ENCODE measurements around the gene MLNR. TPM values are rescaled to one million over a fixed set of nuclear protein-coding genes. Genes with fewer than 3 reads are reported as not detected.

MLNR gene, protein sequence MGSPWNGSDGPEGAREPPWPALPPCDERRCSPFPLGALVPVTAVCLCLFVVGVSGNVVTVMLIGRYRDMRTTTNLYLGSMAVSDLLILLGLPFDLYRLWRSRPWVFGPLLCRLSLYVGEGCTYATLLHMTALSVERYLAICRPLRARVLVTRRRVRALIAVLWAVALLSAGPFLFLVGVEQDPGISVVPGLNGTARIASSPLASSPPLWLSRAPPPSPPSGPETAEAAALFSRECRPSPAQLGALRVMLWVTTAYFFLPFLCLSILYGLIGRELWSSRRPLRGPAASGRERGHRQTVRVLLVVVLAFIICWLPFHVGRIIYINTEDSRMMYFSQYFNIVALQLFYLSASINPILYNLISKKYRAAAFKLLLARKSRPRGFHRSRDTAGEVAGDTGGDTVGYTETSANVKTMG
- total RNA-seq (2014; rRNA removed; shearing (Covaris generic)) = 0.24 TPM in 1 of 2 replicates, not detected in the other
- 0.08 and 0.52 TPM in 2 replicates for polyA plus RNA-seq (2015; cell fraction: cytosol; rRNA removed)
- polyA plus RNA-seq (2015; cell fraction: nucleus; rRNA removed) = not detected in 2 replicates

DNA sequence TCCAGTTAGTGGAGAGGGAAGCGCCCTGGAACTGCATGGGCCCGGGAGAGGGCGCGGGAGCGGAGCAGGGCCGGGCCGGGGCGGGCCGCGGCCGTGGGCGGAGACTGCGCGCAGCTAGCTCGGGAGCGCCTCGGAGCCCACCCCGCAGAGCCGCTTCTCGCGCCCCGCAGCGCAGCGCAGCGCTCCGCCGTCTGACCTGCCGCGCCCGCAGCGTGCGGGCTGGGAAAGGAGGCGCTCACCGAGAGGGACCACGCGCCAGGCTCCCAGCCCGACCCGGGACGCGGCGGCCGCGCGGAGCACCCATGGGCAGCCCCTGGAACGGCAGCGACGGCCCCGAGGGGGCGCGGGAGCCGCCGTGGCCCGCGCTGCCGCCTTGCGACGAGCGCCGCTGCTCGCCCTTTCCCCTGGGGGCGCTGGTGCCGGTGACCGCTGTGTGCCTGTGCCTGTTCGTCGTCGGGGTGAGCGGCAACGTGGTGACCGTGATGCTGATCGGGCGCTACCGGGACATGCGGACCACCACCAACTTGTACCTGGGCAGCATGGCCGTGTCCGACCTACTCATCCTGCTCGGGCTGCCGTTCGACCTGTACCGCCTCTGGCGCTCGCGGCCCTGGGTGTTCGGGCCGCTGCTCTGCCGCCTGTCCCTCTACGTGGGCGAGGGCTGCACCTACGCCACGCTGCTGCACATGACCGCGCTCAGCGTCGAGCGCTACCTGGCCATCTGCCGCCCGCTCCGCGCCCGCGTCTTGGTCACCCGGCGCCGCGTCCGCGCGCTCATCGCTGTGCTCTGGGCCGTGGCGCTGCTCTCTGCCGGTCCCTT lies at the start of gene MLNR:
TSS of gene MLNR (plus strand) at position 303 of the 820 bp plus-strand sequence. CDS start at position 303, 0 bp downstream.
- DNase-seq (ENCODE audit: low read depth, low spot score) = peak; percentile 32
- in situ Hi-C loops (cut with HindIII; ENCODE audit: low pct_unique_long_range_greater_than_20kb, low sequenced_read_pairs) = no loop called here

DNA sequence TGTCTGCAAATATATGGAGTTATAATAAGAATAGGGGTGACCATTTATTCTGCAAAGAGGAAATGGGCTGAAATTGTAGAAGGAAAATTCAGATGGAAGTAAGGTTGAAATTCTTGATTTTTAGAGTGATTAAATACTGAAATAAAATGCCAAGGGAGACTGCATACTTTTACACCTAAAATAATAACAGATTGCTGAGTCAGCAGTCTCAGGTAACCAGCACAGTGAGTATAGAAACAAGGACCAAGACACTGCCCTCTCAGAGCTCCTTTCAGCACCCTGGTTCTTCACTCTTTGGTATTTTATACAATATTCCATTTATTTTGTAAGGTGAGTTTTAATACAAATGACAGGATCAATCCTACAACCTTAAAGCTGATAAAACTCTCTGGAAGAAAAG lies 48.8 kb upstream of the MLNR start:
- in situ Hi-C loops (cut with HindIII; ENCODE audit: low pct_unique_long_range_greater_than_20kb, low sequenced_read_pairs) = no loop called here
- no peak for DNase-seq (ENCODE audit: low read depth, low spot score)

GRCh38 chr13:49183672-49184325 lies 36.3 kb upstream of the MLNR start:
- no peak for DNase-seq (ENCODE audit: low read depth, low spot score)
- in situ Hi-C loops (cut with HindIII; ENCODE audit: low pct_unique_long_range_greater_than_20kb, low sequenced_read_pairs) = no loop called here

GRCh38 chr13:49184621-49185020 lies 35.5 kb upstream of the MLNR start:
- in situ Hi-C loops (cut with HindIII; ENCODE audit: low pct_unique_long_range_greater_than_20kb, low sequenced_read_pairs) = no loop called here
- DNase-seq (ENCODE audit: low read depth, low spot score) = no peak

- DNase-seq (ENCODE audit: low read depth, low spot score) = no peak
- in situ Hi-C loops (cut with HindIII; ENCODE audit: low pct_unique_long_range_greater_than_20kb, low sequenced_read_pairs) = no loop called here
Measured at GRCh38 chr13:49185264-49185663, 34.9 kb upstream of the MLNR start.

DNA sequence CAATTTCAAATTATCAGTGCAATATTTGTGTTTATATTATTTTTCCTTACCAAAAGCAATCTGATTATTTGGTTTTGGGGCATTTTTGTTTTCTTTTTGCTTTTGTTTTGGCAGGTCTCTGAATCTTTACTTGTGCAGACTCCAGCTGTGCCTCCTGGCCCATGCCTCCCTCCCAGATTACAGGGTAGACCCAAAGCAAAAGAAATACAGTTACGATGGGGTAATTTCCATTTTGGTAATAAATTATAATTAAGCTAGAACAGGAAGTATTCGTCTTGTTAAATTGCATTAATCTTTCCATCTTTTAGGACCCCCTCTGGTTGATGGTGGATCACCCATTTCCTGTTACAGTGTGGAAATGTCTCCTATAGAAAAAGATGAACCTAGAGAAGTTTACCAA lies 29.2 kb upstream of the MLNR start:
- in situ Hi-C loops (cut with HindIII; ENCODE audit: low pct_unique_long_range_greater_than_20kb, low sequenced_read_pairs) = no loop called here
- DNase-seq (ENCODE audit: low read depth, low spot score) = no peak

GRCh38 chr13:49206641-49207040 lies 13.5 kb upstream of the MLNR start:
- no peak for DNase-seq (ENCODE audit: low read depth, low spot score)
- in situ Hi-C loops (cut with HindIII; ENCODE audit: low pct_unique_long_range_greater_than_20kb, low sequenced_read_pairs) = no loop called here

GRCh38 chr13:49208619-49209018 lies 11.5 kb upstream of the MLNR start:
- DNase-seq (ENCODE audit: low read depth, low spot score) = no peak
- in situ Hi-C loops (cut with HindIII; ENCODE audit: low pct_unique_long_range_greater_than_20kb, low sequenced_read_pairs) = no loop called here

- in situ Hi-C loops (cut with HindIII; ENCODE audit: low pct_unique_long_range_greater_than_20kb, low sequenced_read_pairs) = no loop called here
- DNase-seq (ENCODE audit: low read depth, low spot score) = no peak
Measured at GRCh38 chr13:49210114-49210513, 10.0 kb upstream of the MLNR start.

- DNase-seq (ENCODE audit: low read depth, low spot score) = no peak
- in situ Hi-C loops (cut with HindIII; ENCODE audit: low pct_unique_long_range_greater_than_20kb, low sequenced_read_pairs) = no loop called here
Measured at GRCh38 chr13:49210669-49211068, 9.5 kb upstream of the MLNR start.

- no peak for DNase-seq (ENCODE audit: low read depth, low spot score)
- in situ Hi-C loops (cut with HindIII; ENCODE audit: low pct_unique_long_range_greater_than_20kb, low sequenced_read_pairs) = no loop called here
Measured at GRCh38 chr13:49213539-49213938, 6.6 kb upstream of the MLNR start.

DNA sequence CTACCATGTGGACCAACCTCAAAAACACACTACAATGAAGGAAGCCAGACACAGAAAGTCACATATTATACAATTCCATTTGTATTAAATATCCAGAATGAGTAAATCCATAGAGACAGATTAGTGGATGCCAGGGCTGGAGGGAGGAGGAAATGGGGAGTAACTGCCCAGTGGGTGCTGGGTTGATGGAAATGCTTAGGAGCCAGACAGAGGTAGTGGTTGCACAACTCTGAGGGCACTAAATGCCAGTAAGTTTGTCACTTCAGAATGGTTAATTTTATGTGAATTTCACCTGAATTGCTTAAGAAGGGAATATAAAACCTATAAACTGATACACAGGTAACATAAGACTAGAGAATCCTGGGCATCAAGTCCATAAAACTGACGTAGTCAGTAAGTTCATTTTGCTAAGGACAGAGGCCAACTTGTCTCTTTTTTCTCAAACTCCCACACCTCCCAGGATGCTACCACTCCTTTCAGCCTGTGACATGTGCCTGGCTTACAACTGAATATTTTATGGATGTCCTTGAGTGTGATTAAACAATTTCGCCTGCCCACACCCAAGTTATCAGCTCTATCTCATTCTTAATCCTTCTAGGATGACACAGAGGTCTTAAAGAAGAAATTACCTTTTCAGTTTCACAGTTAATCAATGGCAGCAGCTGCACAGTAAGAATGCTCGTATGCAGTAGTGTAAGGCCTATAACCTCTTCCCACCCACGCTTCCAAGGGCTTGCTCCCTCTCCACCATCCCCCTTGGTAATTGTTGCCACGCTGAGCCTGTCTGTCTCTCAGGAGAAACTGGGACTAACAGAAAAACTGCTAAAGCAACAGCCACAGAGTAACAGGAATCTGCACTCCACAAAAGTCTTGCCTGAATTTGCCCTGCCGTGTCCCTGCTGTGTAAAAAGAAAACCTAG lies 5.9 kb upstream of the MLNR start:
- in situ Hi-C loops (cut with HindIII; ENCODE audit: low pct_unique_long_range_greater_than_20kb, low sequenced_read_pairs) = no loop called here

GRCh38 chr13:49214917-49215376 lies 5.2 kb upstream of the MLNR start:
- in situ Hi-C loops (cut with HindIII; ENCODE audit: low pct_unique_long_range_greater_than_20kb, low sequenced_read_pairs) = no loop called here
- DNase-seq (ENCODE audit: low read depth, low spot score) = peak; percentile 46

More for the DNA sequence above, 5.9 kb upstream of the MLNR start:
- no peak for DNase-seq (ENCODE audit: low read depth, low spot score)

GRCh38 chr13:49216334-49216733 lies 3.8 kb upstream of the MLNR start:
- in situ Hi-C loops (cut with HindIII; ENCODE audit: low pct_unique_long_range_greater_than_20kb, low sequenced_read_pairs) = no loop called here
- DNase-seq (ENCODE audit: low read depth, low spot score) = no peak

GRCh38 chr13:49217962-49218492 lies 2.1 kb upstream of the MLNR start:
- no peak for DNase-seq (ENCODE audit: low read depth, low spot score)
- in situ Hi-C loops (cut with HindIII; ENCODE audit: low pct_unique_long_range_greater_than_20kb, low sequenced_read_pairs) = no loop called here

- DNase-seq (ENCODE audit: low read depth, low spot score) = no peak
- in situ Hi-C loops (cut with HindIII; ENCODE audit: low pct_unique_long_range_greater_than_20kb, low sequenced_read_pairs) = no loop called here
Measured at GRCh38 chr13:49218493-49219051, 1.6 kb upstream of the MLNR start.
